AG04449 (cell line): Measurements from ENCODE around the gene PPP4R4.

Source experiments
- CTCF ChIA-PET: fragments of 350-600 bp; formaldehyde crosslinking; extraction: SDS; loops from one replicate; lab custom pipeline; 2021; ENCODE audit warnings: antibody characterized with exemption; lab: Yijun Ruan, JAX
- POLR2A ChIA-PET: fragments of 400-600, 350-600 bp; formaldehyde crosslinking; extraction: SDS; loops from one replicate; lab custom pipeline; 2020; ENCODE audit warnings: antibody characterized with exemption, inconsistent platforms; lab: Yijun Ruan, JAX
- DNase-seq: peaks from one replicate; pipeline ENCODE4 v3.0.0-alpha.2; 2010; ENCODE audit warnings: low read depth, low spot score
- H3K4me3 ChIP-seq: 2 replicates; pipeline ENCODE4 v1.5.1; 2011; ENCODE audit warnings: low read depth, mild to moderate bottlenecking, control low read depth, low read length
- CTCF ChIP-seq: IDR thresholded peaks from one replicate; pipeline ENCODE4 v1.5.1; 2011; ENCODE audit warnings: mild to moderate bottlenecking, moderate library complexity, low read length, control low read depth, inconsistent platforms; ENCODE audit not compliant: insufficient read depth; ENCODE audit errors: missing control alignments

Gene PPP4R4

GRCh38 chr14:94291159-94291905 is 117.2 kb downstream of the PPP4R4 start:
- no peak overlapping the region for H3K4me3 ChIP-seq
- ChIA-PET POLR2A (no interaction called here), CTCF (no interaction called here)
- no peak for TF ChIP-seq CTCF
- DNase-seq: no peak

- TF ChIP-seq CTCF: no peak
- ChIA-PET POLR2A (no interaction called here), CTCF (interaction anchor here (0.6 kb wide), 1 partner anchor 161 kb away, joined by 3 read pairs; no protein-coding TSS in a partner anchor)
- DNase-seq: no peak
- no peak overlapping the region for H3K4me3 ChIP-seq
Observed at GRCh38 chr14:94291906-94292525, 117.9 kb downstream of the PPP4R4 start.

GRCh38 chr14:94292526-94292871 is 118.4 kb downstream of the PPP4R4 start:
- POLR2A ChIA-PET: no interaction called here

GRCh38 chr14:94292872-94293577 is 118.9 kb downstream of the PPP4R4 start, which contains the start of gene SERPINA10:
SERPINA10 (minus strand) TSS chr14:94293268; CDS start chr14:94290593, 2,675 bp downstream.
- no peak for TF ChIP-seq CTCF
- ChIA-PET POLR2A (no interaction called here), CTCF (interaction anchor here (0.6 kb wide), 1 partner anchor 162 kb away, joined by 3 read pairs; no protein-coding TSS in a partner anchor)
- no peak for DNase-seq
- H3K4me3 ChIP-seq: no peak within 1 kb of the TSS

More at GRCh38 chr14:94292526-94292871, 118.4 kb downstream of the PPP4R4 start:
- no peak for DNase-seq
- no peak overlapping the region for H3K4me3 ChIP-seq
- CTCF ChIA-PET: interaction anchor here (0.6 kb wide), 1 partner anchor 162 kb away, joined by 3 read pairs; no protein-coding TSS in a partner anchor
- no peak for TF ChIP-seq CTCF

GRCh38 chr14:94293578-94293924 is 119.4 kb downstream of the PPP4R4 start:
- DNase-seq: no peak
- POLR2A ChIA-PET: no interaction called here
- H3K4me3 ChIP-seq: no peak overlapping the region
- CTCF ChIA-PET: no interaction called here
- no peak for TF ChIP-seq CTCF
